Measurements from ENCODE around the gene APBB2.

GRCh38 chr4:41014158-41014557 lies 200.2 kb downstream of the APBB2 start:
- TF ChIP-seq CTCF (IDR thresholded peaks at IDR 0.05) (no peak), POLR2AphosphoS5 (IDR thresholded peaks at IDR 0.05) (no peak)

Measured in gastroesophageal sphincter (tissue), 3 donors.